ENCODE data around the gene HBG1. TPM values are rescaled to one million over a fixed set of nuclear protein-coding genes. Genes with fewer than 3 reads are reported as not detected.

The HBG1 gene
- total and polyA plus RNA-seq, 2 of the 4 experiments (the other 2 are of a cell fraction): not detected

DNA sequence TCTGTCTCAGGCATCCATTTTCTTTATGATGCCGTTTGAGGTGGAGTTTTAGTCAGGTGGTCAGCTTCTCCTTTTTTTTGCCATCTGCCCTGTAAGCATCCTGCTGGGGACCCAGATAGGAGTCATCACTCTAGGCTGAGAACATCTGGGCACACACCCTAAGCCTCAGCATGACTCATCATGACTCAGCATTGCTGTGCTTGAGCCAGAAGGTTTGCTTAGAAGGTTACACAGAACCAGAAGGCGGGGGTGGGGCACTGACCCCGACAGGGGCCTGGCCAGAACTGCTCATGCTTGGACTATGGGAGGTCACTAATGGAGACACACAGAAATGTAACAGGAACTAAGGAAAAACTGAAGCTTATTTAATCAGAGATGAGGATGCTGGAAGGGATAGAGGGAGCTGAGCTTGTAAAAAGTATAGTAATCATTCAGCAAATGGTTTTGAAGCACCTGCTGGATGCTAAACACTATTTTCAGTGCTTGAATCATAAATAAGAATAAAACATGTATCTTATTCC, 31.0 kb upstream of the HBG1 start (continued):
- no peak for TF ChIP-seq RAD21 (IDR thresholded peaks at IDR 0.05; ENCODE audit: low read length)
- TF ChIP-seq POLR2A (IDR thresholded peaks at IDR 0.05; ENCODE audit: low read depth, low read length): no peak

DNA sequence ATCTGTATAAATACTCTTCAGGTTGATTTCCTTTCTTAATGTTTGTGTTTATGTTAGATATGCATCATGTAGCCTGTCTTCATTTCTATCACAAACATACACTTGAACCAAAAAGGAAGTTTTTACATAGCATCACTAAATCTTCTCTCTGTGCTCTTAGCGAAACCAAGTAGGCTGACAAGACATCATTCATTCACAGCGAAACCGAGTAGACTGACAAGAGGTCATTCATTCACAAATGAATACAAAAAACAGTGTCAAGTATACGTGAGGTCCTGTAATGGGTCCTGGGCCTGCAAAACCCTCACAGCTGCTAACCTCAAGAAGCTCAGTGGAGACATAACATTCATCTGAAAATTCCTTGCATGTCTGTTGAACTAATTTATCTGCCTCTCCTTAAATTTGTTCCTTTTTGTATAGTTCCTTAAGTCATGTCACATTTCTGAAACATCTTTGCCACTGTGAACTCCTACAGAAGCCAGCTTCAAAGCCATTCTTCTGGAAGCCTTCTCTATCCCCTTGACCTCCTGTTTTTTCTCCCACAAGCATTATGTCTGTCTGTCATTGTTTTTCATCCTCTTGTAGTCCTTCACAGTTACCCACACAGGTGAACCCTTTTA, 29.9 kb upstream of the HBG1 start:
- ChIA-PET POLR2A (ENCODE audit: unreplicated experiment) (no interaction called here), CTCF (interaction anchor here (0.6 to 1.1 kb wide), 2 partner anchors 12 to 75 kb away, joined by 3 to 5 read pairs; no protein-coding TSS in a partner anchor)
- H3K36me3 ChIP-seq (ENCODE audit: control insufficient read depth, insufficient read depth, low read length): no peaks in the 10 kb centered on the region

More for the DNA sequence above, 29.9 kb upstream of the HBG1 start:
- Histone ChIP-seq H3K23ac (ENCODE audit: low read depth, low read length) (peak overlapping the region; percentile 79), H3K9me3 (ENCODE audit: control insufficient read depth, insufficient read depth, low read length) (no peaks in the 10 kb centered on the region), H3K4me3 (ENCODE audit: insufficient read depth, low read depth, low read length) (no peak overlapping the region), H3K4me1 (ENCODE audit: control insufficient read depth, insufficient read depth, low read length) (peaks cover 14% of the 10 kb centered on the region), H3K9me1 (ENCODE audit: insufficient read depth, low read length) (peaks cover 7% of the 10 kb centered on the region), H2BK20ac (ENCODE audit: low read depth, low read length) (peak overlapping the region; percentile 97), H4K91ac (ENCODE audit: insufficient read depth, low read depth, low read length) (peak overlapping the region; percentile 100), H3K4me2 (ENCODE audit: low read depth, low read length) (no peak overlapping the region), H3K79me1 (ENCODE audit: low read depth in 1 of 2, low read length in 2 of 2) (no peaks in the 10 kb centered on the region), H3K27ac (ENCODE audit: insufficient read depth, low read length) (peak overlapping the region; percentile 83), H3K4ac (ENCODE audit: low read depth, low read length) (peak overlapping the region; percentile 96), H3K9ac (ENCODE audit: low read depth, low read length) (peak overlapping the region; percentile 14; the same call in 1 of the 2 replicates), H4K5ac (ENCODE audit: low read depth, low read length) (peak overlapping the region; percentile 99), H3K56ac (ENCODE audit: extremely low read depth, insufficient read depth, low read length) (peak overlapping the region; percentile 70; the same call in 1 of the 2 replicates), H3K18ac (ENCODE audit: low read depth, low read length) (peak overlapping the region; percentile 99), H3K14ac (replicated peaks; ENCODE audit: low read depth, low read length) (peak overlapping the region; percentile 92), H4K8ac (ENCODE audit: low read depth in 2 of 2, low read length in 2 of 2) (peak overlapping the region; percentile 83 to 96), H2AK9ac (replicated peaks; ENCODE audit: low read depth, low read length, poor library complexity) (no peak overlapping the region), H4K20me1 (ENCODE audit: insufficient read depth, low read length) (no peaks in the 10 kb centered on the region), H2AK5ac (ENCODE audit: low read depth, low read length) (peak overlapping the region; percentile 93), H2BK5ac (ENCODE audit: low read depth, low read length, poor library complexity, severe bottlenecking) (peak overlapping the region; percentile 97), H2BK15ac (ENCODE audit: low read depth, low read length) (peak overlapping the region; percentile 99), H2AFZ (replicated peaks; ENCODE audit: low read length, poor library complexity) (peak overlapping the region; percentile 75), H3K27me3 (ENCODE audit: control insufficient read depth, insufficient read depth, low read length) (no peaks in the 10 kb centered on the region), H2BK120ac (ENCODE audit: low read depth, low read length) (peak overlapping the region; percentile 98)
- in situ Hi-C loops (cut with MboI; ENCODE audit: low sequenced_read_pairs) (loop anchor here (10.0 kb wide), 1 partner anchor 85 kb away; no protein-coding TSS in a partner anchor), dilution Hi-C loops (cut with HindIII; ENCODE audit: low sequenced_read_pairs, unreplicated experiment) (no loop called here), intact Hi-C loops (cut with micrococcal nuclease) (no loop called here)
- ATAC-seq (ENCODE audit: low read depth) (no peak), DNase-seq (no peak)
- BruUV-seq (replicated peaks): no TSS peak
- TF ChIP-seq FOS (IDR thresholded peaks at IDR 0.05; ENCODE audit: low read depth, low read length) (no peak), RAD21 (IDR thresholded peaks at IDR 0.05; ENCODE audit: low read length) (no peak)
- no CpG with 5 or more reads among the region's 4 CpGs for WGBS, 2 experiments (ENCODE audit: extremely low coverage in 2 of 2, insufficient read length in 1 of 2)
